GM21619 (cell line): ENCODE data around the gene METAP2.
"Not testable (repeated sequence)": the region's sequence is repeated elsewhere in the genome, so short reads cannot be mapped to it uniquely, and the experiment has no call there.

Experiments used
- ATAC-seq: cut with Tn5 transposase; IDR thresholded peaks from one replicate; pipeline ENCODE4 v1.9.1; 2021; ENCODE audit not compliant: unreplicated experiment

Gene METAP2

DNA sequence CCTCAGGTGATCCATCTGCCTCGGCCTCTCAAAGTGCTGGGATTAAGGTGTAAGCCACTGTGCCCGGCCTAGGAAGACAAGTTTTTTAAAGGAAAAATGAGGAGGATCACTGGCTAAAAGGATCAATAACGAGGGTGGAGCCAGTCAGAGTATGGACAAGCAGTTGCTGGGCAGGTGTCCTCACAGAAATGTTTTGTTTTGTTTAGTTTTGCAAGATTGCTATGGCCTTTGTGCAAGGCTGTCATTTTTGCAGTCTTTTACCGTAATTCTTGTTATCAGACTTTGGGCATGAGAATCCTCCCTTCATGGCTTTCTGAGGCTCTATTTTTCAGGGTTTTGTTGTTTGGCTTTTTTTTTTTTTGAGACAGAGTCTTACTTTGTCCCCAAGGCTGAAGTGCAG lies 11.9 kb upstream of the METAP2 start:
- ATAC-seq, result no peak

DNA sequence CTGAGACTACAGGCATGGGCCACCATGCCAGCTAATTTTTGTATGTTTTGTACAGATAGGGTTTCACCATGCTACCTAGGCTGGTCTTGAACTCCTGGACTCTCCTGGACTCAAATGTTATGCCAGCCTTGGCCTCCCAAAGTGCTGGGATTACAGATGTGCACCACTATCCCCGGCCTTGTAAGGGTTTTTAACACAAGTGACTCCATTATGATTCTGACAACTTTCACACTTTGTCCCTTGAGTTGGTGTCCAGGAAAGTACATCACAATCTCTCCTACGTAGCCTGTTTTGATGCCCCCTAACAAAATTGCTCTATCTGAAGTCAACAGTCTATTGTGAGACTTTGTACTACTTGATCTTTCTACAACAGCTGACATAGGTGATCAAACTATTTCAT lies 11.4 kb upstream of the METAP2 start:
- no peak for ATAC-seq

DNA sequence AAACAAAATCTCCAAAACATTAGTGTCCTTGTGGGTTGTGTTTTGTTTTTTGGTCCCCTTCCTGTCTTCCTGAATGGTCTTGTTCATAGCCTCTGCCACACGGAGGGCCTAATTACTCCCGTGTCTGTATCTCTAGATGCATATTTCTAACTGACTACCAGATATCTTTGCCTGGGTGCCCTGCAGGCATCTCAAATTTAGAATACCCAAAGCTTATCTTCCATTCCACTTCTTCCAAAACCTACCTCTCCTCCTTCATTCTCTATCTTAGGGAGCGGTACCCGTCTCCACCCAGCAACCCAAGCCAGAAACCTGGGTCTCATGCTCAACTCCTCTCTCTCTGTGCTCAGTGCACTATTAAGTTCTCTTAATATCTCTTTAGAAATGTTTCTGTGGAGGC lies 10.9 kb upstream of the METAP2 start:
- ATAC-seq, result no peak

DNA sequence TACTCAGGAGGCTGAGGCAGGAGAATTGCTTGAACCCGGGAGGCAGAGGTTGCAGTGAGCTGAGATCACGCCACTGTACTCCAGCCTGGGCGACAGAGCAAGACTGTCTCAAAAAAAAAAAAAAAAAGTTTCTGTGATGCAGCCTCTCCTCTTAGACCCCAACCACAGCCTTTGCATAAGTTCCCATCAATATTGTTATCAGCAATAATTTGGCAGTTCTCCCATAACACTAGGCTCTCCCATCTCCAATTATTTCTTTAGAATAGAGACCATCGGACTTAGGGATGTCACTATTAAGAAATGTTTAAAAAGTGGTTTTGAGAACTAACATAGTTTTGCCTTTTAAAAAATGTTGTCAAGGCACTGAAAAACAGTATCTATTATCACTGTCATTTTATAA lies 10.2 kb upstream of the METAP2 start:
- not testable (repeated sequence) for ATAC-seq

DNA sequence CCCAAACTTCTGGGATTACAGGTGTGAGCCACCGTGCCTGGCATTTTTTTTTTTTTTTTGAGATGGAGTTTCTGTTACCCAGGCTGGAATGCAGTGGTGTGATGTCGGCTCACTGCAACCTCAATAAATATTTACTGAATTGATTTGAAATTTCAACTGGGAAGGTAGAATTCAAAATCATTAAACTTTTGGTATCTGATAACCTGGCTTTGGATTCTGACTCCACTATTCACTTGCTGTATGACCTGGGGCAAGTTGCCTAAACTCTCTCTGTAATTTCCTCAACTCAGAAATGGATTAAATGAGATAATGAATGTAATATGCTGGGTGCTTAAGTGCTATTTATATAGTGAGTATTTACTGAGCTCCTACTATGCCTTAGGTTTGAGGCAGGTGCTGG lies 8.7 kb upstream of the METAP2 start:
- ATAC-seq, result no peak

DNA sequence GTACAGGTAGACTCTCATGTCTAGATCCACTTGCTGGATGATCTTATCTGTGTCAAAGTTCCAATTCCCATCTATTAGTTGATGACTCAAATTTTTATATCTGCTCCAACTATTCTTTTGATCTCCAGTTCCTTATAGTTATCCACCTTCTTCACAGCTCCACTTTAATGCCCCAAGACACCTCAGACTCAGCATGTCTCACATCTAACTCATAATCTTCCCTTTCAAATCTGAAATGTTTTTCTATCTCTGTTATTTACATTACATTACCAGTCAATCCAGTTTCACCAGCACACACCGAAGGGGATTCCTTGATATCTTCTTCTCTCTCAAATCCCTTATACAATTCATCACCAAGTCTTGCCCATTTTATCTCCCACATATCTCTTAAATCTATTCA lies 3.7 kb upstream of the METAP2 start:
- no peak for ATAC-seq

DNA sequence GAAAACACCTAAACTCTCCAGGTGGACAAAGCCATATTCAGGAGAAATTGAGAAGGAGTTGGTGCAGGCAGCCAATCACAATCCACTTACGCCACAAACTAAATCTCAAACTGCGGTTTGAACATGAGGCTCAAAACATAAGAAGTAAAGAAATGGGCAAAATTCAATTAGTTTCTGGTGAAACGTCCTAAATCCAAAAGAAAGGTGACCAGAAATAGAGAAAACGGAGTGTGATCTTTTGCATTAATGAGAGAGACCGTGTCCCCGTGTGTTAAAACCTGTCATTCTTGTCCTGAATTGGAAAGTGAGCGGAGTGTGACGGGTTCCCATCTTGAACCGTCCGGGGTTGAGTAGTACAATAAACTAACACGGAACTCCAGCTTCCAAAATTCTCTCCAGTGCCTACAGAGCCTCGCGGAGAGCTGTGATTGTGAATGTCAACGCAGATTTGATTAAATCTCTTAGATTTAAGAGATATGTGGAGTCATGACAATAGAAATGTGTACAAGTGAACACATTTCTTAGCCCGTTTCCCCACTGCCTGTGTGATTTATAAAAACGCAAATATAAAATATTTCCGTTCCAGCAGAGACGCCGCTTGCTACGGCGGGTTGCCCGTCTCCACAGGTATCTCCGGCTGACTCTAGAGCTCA lies 595 bp upstream of the METAP2 start:
- ATAC-seq, result peak; percentile 26

DNA sequence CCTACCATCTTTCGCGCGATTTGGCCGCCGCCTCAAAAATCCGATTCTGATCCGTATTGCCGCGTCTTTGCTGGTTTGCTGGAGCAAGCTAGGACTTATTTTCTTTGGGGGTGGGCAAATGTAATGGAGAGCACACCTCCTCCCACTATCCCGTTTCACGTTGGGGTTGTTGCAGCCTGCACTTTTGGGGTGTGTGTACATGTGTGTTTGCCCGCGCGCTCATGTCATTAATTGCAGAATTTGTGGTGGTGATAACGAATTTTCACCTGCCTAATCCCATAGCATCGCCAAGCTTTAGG lies 657 bp downstream of the METAP2 start:
- ATAC-seq, result no peak

DNA sequence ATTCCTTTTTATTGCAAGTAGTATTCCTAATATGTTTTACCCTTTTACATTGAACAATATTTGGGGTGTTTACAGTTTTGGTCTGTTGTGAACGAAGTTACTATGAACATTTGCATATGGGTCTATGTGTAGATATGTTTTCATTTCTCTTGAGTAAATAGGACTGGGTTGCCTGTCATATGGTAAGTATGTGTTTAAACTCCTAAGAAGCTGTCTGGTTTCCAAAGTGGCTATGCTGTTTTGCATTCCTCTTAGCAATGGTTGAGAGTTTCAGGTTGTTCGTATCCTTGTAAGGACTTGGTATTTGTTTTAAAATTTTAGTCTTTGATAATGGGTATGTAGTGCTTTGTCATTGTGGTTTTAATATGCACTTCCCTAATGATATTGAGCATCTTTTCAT lies 6.3 kb downstream of the METAP2 start:
- ATAC-seq, result no peak

DNA sequence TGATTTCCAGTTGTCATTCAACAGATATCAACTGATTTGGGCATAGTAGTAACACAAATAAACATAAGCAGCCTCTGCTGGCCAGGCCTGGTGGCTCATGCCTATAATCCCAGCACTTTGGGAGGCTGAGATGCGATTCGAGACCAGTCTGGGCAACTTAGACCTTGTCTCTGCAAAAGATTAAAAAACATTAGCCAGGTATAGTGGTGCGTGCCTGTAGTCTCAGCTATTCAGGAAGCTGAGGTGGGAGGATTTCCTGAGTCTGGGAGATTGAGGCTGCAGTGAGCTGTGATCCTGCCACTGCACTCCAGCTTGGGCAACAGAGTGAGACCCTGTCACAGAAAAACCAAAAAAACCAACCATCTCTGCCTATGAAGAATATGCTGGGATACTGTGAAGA lies 7.1 kb downstream of the METAP2 start:
- ATAC-seq, result no peak

DNA sequence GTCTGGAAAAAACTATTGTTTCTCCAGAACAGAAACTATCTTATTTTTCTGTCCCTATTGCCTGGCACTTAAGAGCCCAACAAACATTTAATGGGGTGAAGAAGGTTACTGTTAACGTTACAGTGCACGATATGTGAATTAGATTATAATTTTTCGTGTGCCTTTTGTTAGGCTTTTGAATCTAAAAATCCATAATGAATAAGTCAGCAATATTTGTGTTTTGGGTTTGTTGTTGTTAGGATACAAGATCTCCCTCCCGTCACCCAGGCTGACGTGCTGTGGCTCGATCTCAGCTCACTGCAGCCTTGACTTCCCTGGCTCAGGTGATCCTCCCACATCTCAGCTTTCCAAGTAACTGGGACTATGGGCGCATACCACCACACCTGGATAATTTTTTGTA lies 7.9 kb downstream of the METAP2 start:
- ATAC-seq, result no peak

DNA sequence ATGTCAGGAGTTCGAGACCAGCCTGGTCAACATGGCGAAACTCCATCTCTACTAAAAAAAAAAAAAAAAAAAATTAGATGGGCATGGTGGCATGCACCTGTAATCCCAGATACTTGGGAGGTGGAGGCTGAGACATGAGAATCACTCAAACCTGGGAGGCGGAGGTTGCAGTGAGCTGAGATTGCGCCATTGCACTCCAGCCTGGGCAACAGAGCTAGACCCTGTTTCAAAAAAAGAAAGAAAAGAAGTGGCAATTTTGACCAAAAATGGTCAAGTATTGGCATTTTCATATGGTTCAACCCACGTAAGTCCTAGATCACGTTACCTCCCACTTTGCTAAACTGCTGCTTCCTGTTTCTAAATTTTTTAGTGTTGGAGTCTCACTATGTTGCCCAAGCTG lies 8.6 kb downstream of the METAP2 start:
- ATAC-seq, result not testable (repeated sequence)

DNA sequence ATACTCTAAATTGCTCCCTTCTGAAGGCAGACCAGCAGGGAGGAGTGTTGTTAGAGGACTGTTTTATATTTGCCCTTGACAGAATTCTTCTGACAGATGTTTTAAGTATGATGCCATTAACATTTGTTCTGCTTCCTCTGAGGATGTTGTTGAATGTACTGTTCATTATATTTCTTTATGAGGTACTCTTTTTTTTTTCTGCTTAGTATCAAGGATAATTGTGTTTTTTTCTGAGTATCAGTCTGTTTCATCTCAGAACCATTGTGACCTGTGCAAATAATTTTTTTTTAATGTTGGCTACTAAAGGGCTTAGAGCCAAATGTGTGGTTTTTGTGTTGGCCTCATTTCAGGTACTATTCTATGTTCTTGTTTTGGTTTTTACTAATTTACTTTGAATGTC lies 10.6 kb downstream of the METAP2 start:
- no peak for ATAC-seq

DNA sequence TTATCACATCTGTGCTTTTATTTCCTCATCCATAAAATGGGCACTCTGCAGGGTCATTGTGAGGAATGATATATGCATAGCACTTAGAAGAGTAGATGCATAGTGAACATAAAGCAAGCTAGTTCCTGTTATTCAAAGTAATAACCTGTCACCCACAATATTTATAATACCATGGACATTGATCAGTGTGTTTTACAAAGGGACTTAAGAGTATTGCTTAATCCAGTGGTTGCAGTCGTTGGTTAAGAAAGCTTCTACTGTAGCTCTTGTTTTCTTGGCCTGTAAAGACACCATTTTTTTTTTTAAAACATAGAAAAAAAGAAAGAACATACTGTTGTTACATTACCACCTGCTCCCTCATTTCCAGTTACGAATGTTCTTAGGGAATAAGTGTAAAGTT lies 13.1 kb downstream of the METAP2 start:
- ATAC-seq, result no peak

DNA sequence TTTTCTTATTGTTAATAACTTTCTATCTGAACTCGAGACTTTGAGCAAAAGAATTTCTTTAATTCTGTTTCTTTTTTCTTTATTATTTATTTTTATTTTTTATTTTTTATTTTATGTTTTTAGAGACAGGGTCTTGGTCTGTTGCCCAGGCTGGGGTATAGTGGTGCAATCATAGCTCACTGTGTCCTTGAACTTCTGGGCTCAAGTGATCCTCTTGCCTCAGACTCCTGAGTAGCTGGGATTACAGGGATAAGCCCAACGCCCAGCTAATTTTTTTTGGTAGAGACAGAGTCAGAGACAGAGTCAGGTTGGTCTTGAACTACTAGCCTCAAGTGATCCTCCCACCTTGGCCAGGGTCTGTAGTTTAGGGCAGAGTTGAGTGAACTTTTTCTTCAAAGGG lies 18.5 kb downstream of the METAP2 start:
- no peak for ATAC-seq

DNA sequence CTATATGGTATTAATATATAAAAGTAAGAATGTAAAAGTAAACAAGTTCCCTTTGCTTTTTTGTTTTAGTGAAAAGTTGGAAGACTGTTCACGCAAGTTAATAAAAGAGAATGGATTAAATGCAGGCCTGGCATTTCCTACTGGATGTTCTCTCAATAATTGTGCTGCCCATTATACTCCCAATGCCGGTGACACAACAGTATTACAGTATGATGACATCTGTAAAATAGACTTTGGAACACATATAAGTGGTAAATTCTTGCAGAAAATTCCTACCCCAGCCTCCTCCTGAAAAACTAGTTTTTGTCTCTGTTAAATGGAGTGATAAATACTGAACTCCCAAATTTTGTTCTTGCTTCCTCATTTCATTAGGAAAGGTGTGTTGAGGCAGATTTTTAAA lies 20.9 kb downstream of the METAP2 start:
- no peak for ATAC-seq

DNA sequence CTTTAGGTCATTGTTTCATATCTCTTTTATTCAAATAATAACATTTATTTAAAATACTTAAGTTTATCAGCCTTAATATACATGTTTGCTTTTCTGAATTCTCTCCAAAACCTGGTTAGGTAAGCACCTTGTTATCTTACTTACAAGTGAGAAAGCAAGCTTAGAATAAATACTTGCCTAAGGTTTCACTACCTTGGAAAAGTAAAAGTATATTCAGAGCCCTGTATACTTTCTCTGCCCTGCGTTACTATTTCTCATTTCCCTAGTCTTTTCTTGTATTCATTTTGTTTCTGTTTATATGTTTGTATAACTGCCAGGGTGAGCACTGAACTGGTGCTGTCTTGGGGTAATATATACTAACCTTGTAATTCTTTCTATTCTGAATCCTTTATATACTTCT lies 21.5 kb downstream of the METAP2 start:
- no peak for ATAC-seq

DNA sequence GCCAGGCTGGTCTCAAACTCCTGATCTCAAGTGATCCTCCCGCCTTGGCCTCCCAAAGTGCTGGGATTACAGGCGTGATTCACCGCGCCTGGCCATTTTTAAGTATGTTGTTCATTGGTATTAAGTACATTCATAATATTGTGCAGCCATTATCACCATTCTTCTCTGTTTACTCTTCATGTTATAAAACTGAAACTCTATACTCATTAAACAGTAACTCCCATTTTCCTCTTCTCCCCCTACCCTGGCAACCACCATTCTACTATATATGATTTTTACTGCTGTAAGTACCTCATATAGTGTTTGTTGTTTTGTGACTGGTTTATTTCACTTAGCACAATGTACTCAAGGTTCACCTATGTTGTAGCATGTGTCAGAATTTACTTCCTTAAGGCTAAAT lies 23.1 kb downstream of the METAP2 start:
- ATAC-seq, result no peak

DNA sequence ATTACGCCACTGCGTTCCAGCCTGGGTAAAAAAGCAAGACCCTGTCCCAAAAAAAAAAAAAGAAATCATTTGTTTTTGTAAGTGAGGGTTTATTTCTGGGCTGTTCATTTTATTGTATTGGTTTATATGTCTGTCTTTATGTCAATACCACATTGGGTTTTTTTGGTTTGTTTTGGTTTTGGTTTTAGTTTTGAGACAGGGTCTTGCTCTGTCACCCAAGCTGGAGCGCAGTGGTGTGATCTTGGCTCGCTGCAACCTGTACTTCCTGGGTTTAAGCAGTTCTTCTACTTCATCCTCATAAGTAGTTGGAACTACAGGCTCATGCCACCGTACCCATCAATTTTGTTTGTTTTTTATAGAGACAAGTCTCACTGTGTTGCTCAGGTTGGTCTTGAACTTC lies 25.0 kb downstream of the METAP2 start:
- ATAC-seq, result no peak

DNA sequence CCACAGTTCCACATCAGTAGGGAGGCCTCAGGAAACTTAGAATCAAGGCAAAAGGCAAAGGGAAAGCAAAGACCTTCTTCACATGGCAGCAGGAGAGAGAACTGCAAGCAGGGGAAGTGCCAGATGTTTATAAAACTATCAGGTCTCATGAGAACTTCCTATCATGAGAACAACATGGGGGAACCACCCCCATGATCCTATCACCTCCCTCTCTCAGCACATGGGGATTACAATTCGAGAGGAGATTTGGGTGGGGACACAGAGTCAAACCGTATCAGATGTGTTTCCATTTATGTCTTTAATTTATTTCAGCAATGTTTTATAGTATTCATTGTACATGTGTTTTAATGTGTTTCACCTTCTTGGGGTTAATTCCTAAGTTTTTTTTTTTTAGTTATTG lies 25.8 kb downstream of the METAP2 start:
- no peak for ATAC-seq

DNA sequence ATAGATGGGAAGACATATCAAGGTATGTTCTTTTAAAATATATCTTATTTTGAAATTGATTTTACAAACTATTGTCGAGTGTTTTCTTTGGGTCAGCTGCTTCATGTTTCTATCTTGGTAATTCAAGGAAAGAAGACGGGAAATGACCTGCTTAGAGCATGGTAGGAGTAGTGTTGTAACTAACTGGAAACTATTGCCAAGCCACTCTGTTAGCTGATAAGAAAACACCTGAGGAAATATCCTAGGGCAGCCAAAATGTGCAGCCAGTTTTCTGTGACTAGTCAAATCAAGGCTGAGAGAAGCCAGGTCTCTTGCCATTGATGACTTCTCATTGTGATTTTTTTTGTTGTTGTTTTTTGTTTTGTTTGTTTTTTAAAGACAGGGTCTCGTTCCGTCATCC lies 30.2 kb downstream of the METAP2 start:
- ATAC-seq, result no peak

DNA sequence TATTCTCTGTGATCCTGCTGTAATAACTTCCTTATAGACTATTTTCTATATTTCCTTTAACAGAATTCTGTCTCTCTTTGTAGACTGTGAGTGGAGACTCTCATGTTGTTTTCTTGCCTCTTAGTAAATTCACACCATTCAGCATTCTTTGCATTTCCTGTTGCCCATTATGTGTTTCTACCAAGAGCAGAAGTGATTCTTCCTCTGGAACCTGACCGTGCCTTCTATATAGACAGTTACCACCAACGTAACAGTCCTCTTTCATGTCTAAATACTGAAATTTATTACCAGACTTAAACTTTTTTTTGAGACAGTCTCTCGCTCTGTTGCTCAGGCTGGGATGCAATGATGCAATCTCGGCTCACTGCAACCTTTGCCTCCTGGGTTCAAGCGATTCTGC lies 31.1 kb downstream of the METAP2 start:
- no peak for ATAC-seq

DNA sequence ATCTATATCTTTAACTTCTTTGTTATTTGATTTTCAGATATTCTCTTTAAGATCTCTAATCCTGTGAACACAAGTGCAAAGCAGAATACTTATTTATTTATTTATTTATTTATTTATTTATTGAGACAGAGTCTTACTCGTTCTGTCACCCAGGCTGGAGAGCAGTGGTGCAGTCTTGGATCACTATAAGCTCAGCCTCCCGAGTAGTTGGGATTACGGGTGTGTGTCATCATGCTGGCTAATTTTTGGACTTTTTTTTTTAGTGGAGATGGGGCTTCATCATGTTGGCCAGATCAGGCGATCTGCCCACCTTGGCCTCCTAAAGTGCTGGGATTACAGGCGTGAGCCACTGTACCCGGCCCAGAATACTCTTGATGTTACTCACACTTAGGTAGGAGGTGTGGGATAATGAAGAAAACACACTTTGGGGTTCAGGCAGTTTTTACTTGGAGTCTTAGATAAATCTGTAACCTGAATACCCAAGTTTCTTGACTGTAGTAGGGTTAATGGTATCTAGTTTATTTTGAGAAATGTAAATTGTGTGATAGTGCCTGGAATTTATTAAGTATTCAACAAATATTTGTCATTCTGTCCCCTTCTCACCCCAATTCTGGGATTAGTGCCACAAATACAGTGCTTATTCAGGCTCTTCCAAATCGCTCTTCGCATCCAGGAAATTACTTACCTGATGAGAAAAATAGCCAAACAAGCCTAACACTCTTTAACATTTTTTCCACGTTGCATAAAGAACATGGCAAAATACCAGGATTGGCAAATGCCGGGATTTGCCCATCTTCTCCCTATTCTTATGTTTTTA lies 33.0 kb downstream of the METAP2 start:
- ATAC-seq, result no peak
